HepG2 (cell line): Measurements from ENCODE around the gene PSENEN. TPM values are rescaled to one million over a fixed set of nuclear protein-coding genes. Genes with fewer than 3 reads are reported as not detected.
A peak's percentile ranks its signal among the peaks of the same experiment; 100 is the strongest.

ENCODE experiments used
- ATF5 ChIP-seq: sonication (generic); formaldehyde crosslinking; IDR thresholded peaks from 2 replicates; pipeline ENCODE4 v1.4.0; 2020; ENCODE audit warnings: mild to moderate bottlenecking, low read depth, missing genetic modification reagents
- ATM ChIP-seq: fragments of 450-650 bp; IDR thresholded peaks from 2 replicates; pipeline ENCODE4 v1.7.1; 2017; ENCODE audit warnings: mild to moderate bottlenecking, borderline replicate concordance
- DNMT3B ChIP-seq: conservative IDR thresholded peaks from 2 replicates; pipeline ENCODE4 v1.6.1; 2016; ENCODE audit warnings: missing biosample characterization, control low read depth
- ELK4 ChIP-seq: sonication (generic); formaldehyde crosslinking; IDR thresholded peaks from 2 replicates; pipeline ENCODE4 v1.9.0; 2021; ENCODE audit warnings: missing genetic modification reagents, borderline replicate concordance
- NFATC3 ChIP-seq: sonication (generic); formaldehyde crosslinking; IDR thresholded peaks from 2 replicates; pipeline ENCODE4 v1.5.1; 2020; ENCODE audit warnings: mild to moderate bottlenecking, missing genetic modification reagents
- SETDB1 ChIP-seq: sonication (generic); formaldehyde crosslinking; IDR thresholded peaks from 2 replicates; pipeline ENCODE4 v1.5.1; 2020; ENCODE audit warnings: missing genetic modification reagents, mild to moderate bottlenecking, borderline replicate concordance
- TIGD3 ChIP-seq: sonication (generic); formaldehyde crosslinking; IDR thresholded peaks from 2 replicates; pipeline ENCODE4 v1.5.1; 2020; ENCODE audit warnings: mild to moderate bottlenecking, missing genetic modification reagents, borderline replicate concordance
- ZBTB3 ChIP-seq: sonication (generic); formaldehyde crosslinking; IDR thresholded peaks from 2 replicates; pipeline ENCODE4 v1.4.0; 2020; ENCODE audit warnings: low read depth, mild to moderate bottlenecking, moderate library complexity, missing genetic modification reagents, borderline replicate concordance
- ZBTB40 ChIP-seq, 2 experiments: fragments of 450-650 bp in 1 of 2; sonication (generic) in 1 of 2; formaldehyde crosslinking in 1 of 2; IDR thresholded peaks; 2 replicates each; pipeline versions ENCODE4 v1.6.1 to v1.8.0; 2016 to 2022; ENCODE audit warnings: antibody characterized with exemption in 1 of 2, mild to moderate bottlenecking in 1 of 2, missing genetic modification reagents in 1 of 2
- ZNF180 ChIP-seq: sonication (generic); formaldehyde crosslinking; IDR thresholded peaks from 2 replicates; pipeline ENCODE4 v1.4.0; 2020; ENCODE audit warnings: low read depth, missing genetic modification reagents, borderline replicate concordance
- ZNF530 ChIP-seq: sonication (generic); formaldehyde crosslinking; IDR thresholded peaks from 2 replicates; pipeline ENCODE4 v1.5.0; 2020; ENCODE audit warnings: low read depth, mild to moderate bottlenecking, missing genetic modification reagents
- ZNF549 ChIP-seq: sonication (generic); formaldehyde crosslinking; IDR thresholded peaks from 2 replicates; pipeline ENCODE4 v1.5.0; 2020; ENCODE audit warnings: missing genetic modification reagents
- ZNF639 ChIP-seq: conservative IDR thresholded peaks from 2 replicates; pipeline ENCODE4 v1.6.1; 2018; ENCODE audit warnings: missing genetic modification reagents
- ZNF788 ChIP-seq: sonication (generic); formaldehyde crosslinking; IDR thresholded peaks from 2 replicates; pipeline ENCODE4 v1.5.0; 2020; ENCODE audit warnings: mild to moderate bottlenecking, missing genetic modification reagents, borderline replicate concordance
- polyA plus RNA-seq, 8 experiments: library from polyadenylated mRNA; depleted of rRNA in 3 of 8; stranded (reverse) in 7 of 8; unstranded in 1 of 8; fragments of >200 nt; fragmentation: Illumina TruSeq in 4 of 8; extraction: Trizol in 4 of 8; gene quantifications; 2 replicates each; pipeline versions ENCODE4 v1.2.1 to v1.2.3, GENCODE V29; 2011 to 2016; ENCODE audit warnings: low read depth in 4 of 8, missing spikeins in 1 of 8, mixed read lengths in 1 of 8; ENCODE audit not compliant: insufficient read depth in 1 of 8
- total RNA-seq, 5 experiments: library from RNA; depleted of rRNA; stranded (reverse); fragments of >200 nt; fragmentation: Illumina TruSeq; extraction: Trizol; gene quantifications; 2 replicates each; pipeline ENCODE4 v1.2.3, GENCODE V29; 2016; ENCODE audit warnings: low read depth in 1 of 5

Gene PSENEN
- total and polyA plus RNA-seq, 2 of the 13 experiments (the other 11 are each of a cell fraction or from before 2014, with no cell fraction given) = 16.9 to 34.2 TPM

- TF ChIP-seq ZNF180 (no peak), ZNF549 (CRISPR knock-in tag) (no peak), NFATC3 (0 out of 2 replicates have a peak, but pooled peaks have one; percentile 59), ZBTB40 (IDR thresholded peaks at IDR 0.05) (0 out of 2 replicates have a peak, but pooled peaks have one; percentile 12), ZBTB40 (CRISPR knock-in tag; IDR thresholded peaks at IDR 0.05) (no peak), ZNF639 (no peak), ATM (no peak), ZNF530 (no peak), ZNF788 (CRISPR knock-in tag) (no peak), ATF5 (CRISPR knock-in tag) (no peak), ELK4 (CRISPR knock-in tag) (no peak), TIGD3 (no peak), ZBTB3 (no peak), DNMT3B (CRISPR knock-in tag) (no peak), SETDB1 (CRISPR knock-in tag) (no peak)
Observed at GRCh38 chr19:35745328-35746086, at the start of gene PSENEN, which contains the start of gene U2AF1L4 (continued).
